ENCODE data around the gene CACNA1I.

CACNA1I gene

GRCh38 chr22:39622881-39623367 is 52.4 kb downstream of the CACNA1I start:
- DNase-seq = peak; percentile 84
- H3K27ac Mint-ChIP-seq = no peak overlapping the region
- H3K36me3 Mint-ChIP-seq (ENCODE audit: low read depth) = no peaks in the 10 kb centered on the region
- H3K4me3 Mint-ChIP-seq = no peak overlapping the region
- H3K27me3 Mint-ChIP-seq (ENCODE audit: low read depth, poor library complexity) = peaks cover 15% of the 10 kb centered on the region
- peak; percentile 68 for TF ChIP-seq CTCF (IDR thresholded peaks at IDR 0.05)
- peaks cover 30% of the 10 kb centered on the region for H3K4me1 Mint-ChIP-seq
- no peaks in the 10 kb centered on the region for H3K9me3 Mint-ChIP-seq

- TF ChIP-seq CTCF (IDR thresholded peaks at IDR 0.05) = no peak
- H3K4me1 Mint-ChIP-seq = peaks cover 28% of the 10 kb centered on the region
- no peak overlapping the region for H3K27ac Mint-ChIP-seq
- H3K36me3 Mint-ChIP-seq (ENCODE audit: low read depth) = no peaks in the 10 kb centered on the region
- DNase-seq = peak; percentile 51
- H3K4me3 Mint-ChIP-seq = no peak overlapping the region
- peaks cover 15% of the 10 kb centered on the region for H3K27me3 Mint-ChIP-seq (ENCODE audit: low read depth, poor library complexity)
- no peaks in the 10 kb centered on the region for H3K9me3 Mint-ChIP-seq
Observed at GRCh38 chr22:39623603-39624500, 53.3 kb downstream of the CACNA1I start.

GRCh38 chr22:39624501-39624821 is 53.9 kb downstream of the CACNA1I start:
- Mint-ChIP-seq H3K4me1 (peaks cover 30% of the 10 kb centered on the region), H3K27me3 (ENCODE audit: low read depth, poor library complexity) (peaks cover 12% of the 10 kb centered on the region), H3K27ac (no peak overlapping the region), H3K9me3 (no peaks in the 10 kb centered on the region), H3K36me3 (ENCODE audit: low read depth) (no peaks in the 10 kb centered on the region), H3K4me3 (no peak overlapping the region)
- no peak for DNase-seq
- TF ChIP-seq CTCF (IDR thresholded peaks at IDR 0.05) = no peak

- Mint-ChIP-seq H3K4me3 (no peak overlapping the region), H3K4me1 (peaks cover 31% of the 10 kb centered on the region), H3K27me3 (ENCODE audit: low read depth, poor library complexity) (peaks cover 9% of the 10 kb centered on the region), H3K36me3 (ENCODE audit: low read depth) (no peaks in the 10 kb centered on the region), H3K9me3 (no peaks in the 10 kb centered on the region), H3K27ac (no peak overlapping the region)
- no peak for DNase-seq
- no peak for TF ChIP-seq CTCF (IDR thresholded peaks at IDR 0.05)
Observed at GRCh38 chr22:39625569-39626537, 55.3 kb downstream of the CACNA1I start.

GRCh38 chr22:39627208-39627607 is 56.7 kb downstream of the CACNA1I start:
- no peak for DNase-seq
- no peak overlapping the region for H3K4me3 Mint-ChIP-seq
- H3K36me3 Mint-ChIP-seq (ENCODE audit: low read depth) = no peaks in the 10 kb centered on the region
- peaks cover 38% of the 10 kb centered on the region for H3K4me1 Mint-ChIP-seq
- no peak for TF ChIP-seq CTCF (IDR thresholded peaks at IDR 0.05)
- H3K9me3 Mint-ChIP-seq = no peaks in the 10 kb centered on the region
- no peak overlapping the region for H3K27ac Mint-ChIP-seq
- peaks cover 9% of the 10 kb centered on the region for H3K27me3 Mint-ChIP-seq (ENCODE audit: low read depth, poor library complexity)
